ENCODE data around the gene PTPRZ1. TPM values are rescaled to one million over a fixed set of nuclear protein-coding genes. Genes with fewer than 3 reads are reported as not detected.

Gene PTPRZ1
- total RNA-seq, 1 experiment from 2014 or later: not detected

GRCh38 chr7:121985476-121986030 lies 112.6 kb downstream of the PTPRZ1 start:
- Histone ChIP-seq H3K79me2 (ENCODE audit: low read length) (no peaks in the 10 kb centered on the region), H3K4me2 (ENCODE audit: low read depth, low read length, poor library complexity, severe bottlenecking) (no peak overlapping the region), H3K27me3 (ENCODE audit: low read length) (no peaks in the 10 kb centered on the region), H3K9me3 (ENCODE audit: low read length) (no peaks in the 10 kb centered on the region), H2AFZ (ENCODE audit: low read length) (no peak overlapping the region), H3K9me2 (replicated peaks; ENCODE audit: insufficient read depth, low read length) (no peaks in the 10 kb centered on the region), H4K20me1 (ENCODE audit: insufficient read depth, low read depth, low read length) (no peaks in the 10 kb centered on the region), H3K27ac (ENCODE audit: low read length) (no peak overlapping the region), H3K4me1 (ENCODE audit: low read length) (no peaks in the 10 kb centered on the region), H3K9ac (ENCODE audit: low read length) (no peak overlapping the region), H3K4me3 (ENCODE audit: low read length) (no peak overlapping the region), H3K36me3 (ENCODE audit: insufficient read depth, low read length) (no peaks in the 10 kb centered on the region)
- no peak for DNase-seq

GRCh38 chr7:121992068-121992467 lies 119.1 kb downstream of the PTPRZ1 start:
- Histone ChIP-seq H3K9ac (ENCODE audit: low read length) (no peak overlapping the region), H4K20me1 (ENCODE audit: insufficient read depth, low read depth, low read length) (no peaks in the 10 kb centered on the region), H3K9me3 (ENCODE audit: low read length) (no peaks in the 10 kb centered on the region), H3K36me3 (ENCODE audit: insufficient read depth, low read length) (no peaks in the 10 kb centered on the region), H3K4me1 (ENCODE audit: low read length) (no peaks in the 10 kb centered on the region), H3K4me2 (ENCODE audit: low read depth, low read length, poor library complexity, severe bottlenecking) (no peak overlapping the region), H2AFZ (ENCODE audit: low read length) (no peak overlapping the region), H3K4me3 (ENCODE audit: low read length) (no peak overlapping the region), H3K79me2 (ENCODE audit: low read length) (no peaks in the 10 kb centered on the region), H3K27me3 (ENCODE audit: low read length) (no peaks in the 10 kb centered on the region), H3K27ac (ENCODE audit: low read length) (no peak overlapping the region), H3K9me2 (replicated peaks; ENCODE audit: insufficient read depth, low read length) (no peaks in the 10 kb centered on the region)
- DNase-seq: no peak

- Histone ChIP-seq H3K9me2 (replicated peaks; ENCODE audit: insufficient read depth, low read length) (no peaks in the 10 kb centered on the region), H3K4me3 (ENCODE audit: low read length) (no peak overlapping the region), H3K4me2 (ENCODE audit: low read depth, low read length, poor library complexity, severe bottlenecking) (no peak overlapping the region), H3K79me2 (ENCODE audit: low read length) (no peaks in the 10 kb centered on the region), H2AFZ (ENCODE audit: low read length) (no peak overlapping the region), H3K36me3 (ENCODE audit: insufficient read depth, low read length) (no peaks in the 10 kb centered on the region), H3K4me1 (ENCODE audit: low read length) (no peaks in the 10 kb centered on the region), H3K9ac (ENCODE audit: low read length) (no peak overlapping the region), H3K9me3 (ENCODE audit: low read length) (no peaks in the 10 kb centered on the region), H3K27me3 (ENCODE audit: low read length) (no peaks in the 10 kb centered on the region), H4K20me1 (ENCODE audit: insufficient read depth, low read depth, low read length) (no peaks in the 10 kb centered on the region), H3K27ac (ENCODE audit: low read length) (no peak overlapping the region)
- peak; percentile 82 for DNase-seq
Observed at GRCh38 chr7:121994625-121995410, 121.9 kb downstream of the PTPRZ1 start.

- Histone ChIP-seq H3K4me3 (ENCODE audit: low read length) (no peak overlapping the region), H3K79me2 (ENCODE audit: low read length) (no peaks in the 10 kb centered on the region), H3K4me2 (ENCODE audit: low read depth, low read length, poor library complexity, severe bottlenecking) (no peak overlapping the region), H3K9ac (ENCODE audit: low read length) (no peak overlapping the region), H4K20me1 (ENCODE audit: insufficient read depth, low read depth, low read length) (no peaks in the 10 kb centered on the region), H3K36me3 (ENCODE audit: insufficient read depth, low read length) (no peaks in the 10 kb centered on the region), H3K9me2 (replicated peaks; ENCODE audit: insufficient read depth, low read length) (no peaks in the 10 kb centered on the region), H3K27ac (ENCODE audit: low read length) (no peak overlapping the region), H3K9me3 (ENCODE audit: low read length) (no peaks in the 10 kb centered on the region), H2AFZ (ENCODE audit: low read length) (no peak overlapping the region), H3K27me3 (ENCODE audit: low read length) (no peaks in the 10 kb centered on the region), H3K4me1 (ENCODE audit: low read length) (no peaks in the 10 kb centered on the region)
- DNase-seq: no peak
Observed at GRCh38 chr7:122006687-122007086, 133.7 kb downstream of the PTPRZ1 start.

DNA sequence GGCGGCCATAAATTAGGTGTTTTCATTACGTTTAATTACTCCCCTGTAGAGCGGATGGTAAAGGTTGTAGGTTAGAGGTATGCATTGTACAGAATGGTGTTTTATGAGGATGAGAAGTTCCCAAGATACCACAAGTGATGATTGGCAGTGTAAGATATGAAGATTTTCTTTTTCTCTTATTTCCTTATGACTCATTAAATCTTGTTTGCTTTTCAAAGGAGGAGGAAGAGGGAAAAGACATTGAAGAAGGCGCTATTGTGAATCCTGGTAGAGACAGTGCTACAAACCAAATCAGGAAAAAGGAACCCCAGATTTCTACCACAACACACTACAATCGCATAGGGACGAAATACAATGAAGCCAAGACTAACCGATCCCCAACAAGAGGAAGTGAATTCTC lies 137.2 kb downstream of the PTPRZ1 start:
- H3K9ac ChIP-seq (ENCODE audit: low read length): no peak overlapping the region
- H3K36me3 ChIP-seq (ENCODE audit: insufficient read depth, low read length): no peaks in the 10 kb centered on the region
- no peaks in the 10 kb centered on the region for H4K20me1 ChIP-seq (ENCODE audit: insufficient read depth, low read depth, low read length)
- H3K4me3 ChIP-seq (ENCODE audit: low read length): no peak overlapping the region
- no peak for DNase-seq
- no peak overlapping the region for H3K27ac ChIP-seq (ENCODE audit: low read length)
- no peak overlapping the region for H3K4me2 ChIP-seq (ENCODE audit: low read depth, low read length, poor library complexity, severe bottlenecking)
- no peaks in the 10 kb centered on the region for H3K9me3 ChIP-seq (ENCODE audit: low read length)
- H2AFZ ChIP-seq (ENCODE audit: low read length): no peak overlapping the region
- no peaks in the 10 kb centered on the region for H3K79me2 ChIP-seq (ENCODE audit: low read length)
- no peaks in the 10 kb centered on the region for H3K4me1 ChIP-seq (ENCODE audit: low read length)
- H3K27me3 ChIP-seq (ENCODE audit: low read length): no peaks in the 10 kb centered on the region
- no peaks in the 10 kb centered on the region for H3K9me2 ChIP-seq (replicated peaks; ENCODE audit: insufficient read depth, low read length)

DNA sequence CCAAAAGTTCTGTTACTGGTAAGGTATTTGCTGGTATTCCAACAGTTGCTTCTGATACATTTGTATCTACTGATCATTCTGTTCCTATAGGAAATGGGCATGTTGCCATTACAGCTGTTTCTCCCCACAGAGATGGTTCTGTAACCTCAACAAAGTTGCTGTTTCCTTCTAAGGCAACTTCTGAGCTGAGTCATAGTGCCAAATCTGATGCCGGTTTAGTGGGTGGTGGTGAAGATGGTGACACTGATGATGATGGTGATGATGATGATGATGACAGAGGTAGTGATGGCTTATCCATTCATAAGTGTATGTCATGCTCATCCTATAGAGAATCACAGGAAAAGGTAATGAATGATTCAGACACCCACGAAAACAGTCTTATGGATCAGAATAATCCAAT lies 140.1 kb downstream of the PTPRZ1 start:
- Histone ChIP-seq H3K27ac (ENCODE audit: low read length) (no peak overlapping the region), H3K9me3 (ENCODE audit: low read length) (no peaks in the 10 kb centered on the region), H3K79me2 (ENCODE audit: low read length) (no peaks in the 10 kb centered on the region), H3K9me2 (replicated peaks; ENCODE audit: insufficient read depth, low read length) (no peaks in the 10 kb centered on the region), H3K27me3 (ENCODE audit: low read length) (no peaks in the 10 kb centered on the region), H3K9ac (ENCODE audit: low read length) (no peak overlapping the region), H4K20me1 (ENCODE audit: insufficient read depth, low read depth, low read length) (no peaks in the 10 kb centered on the region), H3K36me3 (ENCODE audit: insufficient read depth, low read length) (no peaks in the 10 kb centered on the region), H3K4me1 (ENCODE audit: low read length) (no peaks in the 10 kb centered on the region), H3K4me3 (ENCODE audit: low read length) (no peak overlapping the region), H2AFZ (ENCODE audit: low read length) (no peak overlapping the region), H3K4me2 (ENCODE audit: low read depth, low read length, poor library complexity, severe bottlenecking) (no peak overlapping the region)
- DNase-seq: no peak

- Histone ChIP-seq H3K4me2 (ENCODE audit: low read depth, low read length, poor library complexity, severe bottlenecking) (no peak overlapping the region), H3K9me3 (ENCODE audit: low read length) (no peaks in the 10 kb centered on the region), H3K27me3 (ENCODE audit: low read length) (no peaks in the 10 kb centered on the region), H3K27ac (ENCODE audit: low read length) (no peak overlapping the region), H3K79me2 (ENCODE audit: low read length) (no peaks in the 10 kb centered on the region), H3K36me3 (ENCODE audit: insufficient read depth, low read length) (no peaks in the 10 kb centered on the region), H4K20me1 (ENCODE audit: insufficient read depth, low read depth, low read length) (no peaks in the 10 kb centered on the region), H3K9me2 (replicated peaks; ENCODE audit: insufficient read depth, low read length) (no peaks in the 10 kb centered on the region), H3K4me1 (ENCODE audit: low read length) (no peaks in the 10 kb centered on the region), H3K4me3 (ENCODE audit: low read length) (no peak overlapping the region), H3K9ac (ENCODE audit: low read length) (no peak overlapping the region), H2AFZ (ENCODE audit: low read length) (no peak overlapping the region)
- no peak for DNase-seq
Observed at GRCh38 chr7:122013630-122014029, 140.7 kb downstream of the PTPRZ1 start.

GRCh38 chr7:122014697-122015096 lies 141.7 kb downstream of the PTPRZ1 start:
- Histone ChIP-seq H3K27ac (ENCODE audit: low read length) (no peak overlapping the region), H3K4me3 (ENCODE audit: low read length) (no peak overlapping the region), H4K20me1 (ENCODE audit: insufficient read depth, low read depth, low read length) (no peaks in the 10 kb centered on the region), H3K36me3 (ENCODE audit: insufficient read depth, low read length) (no peaks in the 10 kb centered on the region), H3K4me2 (ENCODE audit: low read depth, low read length, poor library complexity, severe bottlenecking) (no peak overlapping the region), H3K9ac (ENCODE audit: low read length) (no peak overlapping the region), H3K9me3 (ENCODE audit: low read length) (no peaks in the 10 kb centered on the region), H3K4me1 (ENCODE audit: low read length) (no peaks in the 10 kb centered on the region), H2AFZ (ENCODE audit: low read length) (no peak overlapping the region), H3K79me2 (ENCODE audit: low read length) (no peaks in the 10 kb centered on the region), H3K27me3 (ENCODE audit: low read length) (no peaks in the 10 kb centered on the region), H3K9me2 (replicated peaks; ENCODE audit: insufficient read depth, low read length) (no peaks in the 10 kb centered on the region)
- DNase-seq: no peak

Data from Karpas-422 (cell line).